WTC11 (cell line): ENCODE results near the gene EEFSEC. TPM values are rescaled to one million over a fixed set of nuclear protein-coding genes. Genes with fewer than 3 reads are reported as not detected.
A peak's percentile ranks its signal among the peaks of the same experiment; 100 is the strongest.

ENCODE experiments used
- ATAC-seq: fragments of 200-7000 bp; cut with Tn5 transposase; 2 replicates; pipeline ENCODE4 v1.10.0; 2021; ENCODE audit warnings: mild to moderate bottlenecking, moderate library complexity
- CTCF ChIA-PET: fragments of 300-600 bp; sonication (Branson Sonifier 250); formaldehyde crosslinking; loops from one replicate; lab custom pipeline; 2021; ENCODE audit warnings: antibody characterized with exemption; lab: Charles Lee
- POLR2A ChIA-PET: fragments of 350-600 bp; sonication (Branson Sonifier 250); formaldehyde crosslinking; loops from one replicate; lab custom pipeline; 2021; ENCODE audit warnings: antibody characterized with exemption; lab: Charles Lee
- DNase-seq: peaks from one replicate; pipeline ENCODE4 v3.0.0; 2021; ENCODE audit warnings: low spot score
- H3K27ac Mint-ChIP-seq: 2 replicates; pipeline ENCODE4 v1.8.0; 2021; ENCODE audit warnings: mixed read lengths
- H3K27me3 Mint-ChIP-seq: 2 replicates; pipeline ENCODE4 v1.8.0; 2021; ENCODE audit warnings: low read depth, mild to moderate bottlenecking, moderate library complexity, mixed read lengths
- H3K36me3 Mint-ChIP-seq: 2 replicates; pipeline ENCODE4 v1.8.0; 2021; ENCODE audit warnings: mixed read lengths
- H3K4me1 Mint-ChIP-seq: 2 replicates; pipeline ENCODE4 v1.8.0; 2022; ENCODE audit warnings: mixed read lengths
- H3K4me3 Mint-ChIP-seq: 2 replicates; pipeline ENCODE4 v1.8.0; 2021; ENCODE audit warnings: mild to moderate bottlenecking, moderate library complexity, mixed read lengths
- H3K9me3 Mint-ChIP-seq: 2 replicates; pipeline ENCODE4 v1.8.0; 2021; ENCODE audit warnings: mixed read lengths
- KAT7 ChIP-seq: sonication (generic); formaldehyde crosslinking; IDR thresholded peaks from 2 replicates; pipeline ENCODE4 v1.8.1; 2023; ENCODE audit warnings: missing genetic modification reagents, mild to moderate bottlenecking, borderline replicate concordance
- NFE2L1 ChIP-seq: sonication (generic); formaldehyde crosslinking; IDR thresholded peaks from 2 replicates; pipeline ENCODE4 v1.8.1; 2023; ENCODE audit warnings: missing genetic modification reagents
- NR3C1 ChIP-seq: sonication (generic); formaldehyde crosslinking; conservative IDR thresholded peaks from 2 replicates; pipeline ENCODE4 v1.8.1; 2023; ENCODE audit warnings: low read depth, mild to moderate bottlenecking, missing genetic modification reagents
- RELA ChIP-seq: sonication (generic); formaldehyde crosslinking; IDR thresholded peaks from 2 replicates; pipeline ENCODE4 v1.8.1; 2022; ENCODE audit warnings: missing genetic modification reagents, mild to moderate bottlenecking, borderline replicate concordance
- ZNF121 ChIP-seq: sonication (generic); formaldehyde crosslinking; IDR thresholded peaks from 2 replicates; pipeline ENCODE4 v1.8.0; 2023; ENCODE audit warnings: missing genetic modification reagents
- ZNF138 ChIP-seq: sonication (generic); formaldehyde crosslinking; conservative IDR thresholded peaks from 2 replicates; pipeline ENCODE4 v1.8.1; 2022; ENCODE audit warnings: mild to moderate bottlenecking, moderate library complexity, missing genetic modification reagents
- ZNF317 ChIP-seq: sonication (generic); formaldehyde crosslinking; IDR thresholded peaks from 2 replicates; pipeline ENCODE4 v1.8.1; 2023; ENCODE audit warnings: low read depth, mild to moderate bottlenecking, moderate library complexity, missing genetic modification reagents, borderline replicate concordance
- total RNA-seq: library from RNA; stranded (reverse); gene quantifications from 3 replicates; pipeline ENCODE4 v1.2.3, GENCODE V29; 2021
- TF ChIP-seq, protein P1 (sequence below): fragments of 250-450 bp; sonication (Bioruptor Pico); IDR thresholded peaks from 2 replicates; pipeline ENCODE4 v1.9.0; 2021; ENCODE audit warnings: mild to moderate bottlenecking
- TF ChIP-seq, protein P2 (sequence below): sonication (generic); formaldehyde crosslinking; IDR thresholded peaks from 2 replicates; pipeline ENCODE4 v1.8.1; 2023; ENCODE audit warnings: mild to moderate bottlenecking, missing genetic modification reagents
- TF ChIP-seq, protein P3 (sequence below): sonication (generic); formaldehyde crosslinking; IDR thresholded peaks from 2 replicates; pipeline ENCODE4 v1.8.1; 2022; ENCODE audit warnings: missing genetic modification reagents, borderline replicate concordance
- TF ChIP-seq, protein P4 (sequence below): fragments of 250-450 bp; sonication (Bioruptor Pico); IDR thresholded peaks from 2 replicates; pipeline ENCODE4 v1.8.0; 2021; ENCODE audit warnings: mild to moderate bottlenecking
- TF ChIP-seq, protein P5 (sequence below): sonication (generic); formaldehyde crosslinking; conservative IDR thresholded peaks from 2 replicates; pipeline ENCODE4 v1.8.1; 2022; ENCODE audit warnings: mild to moderate bottlenecking, missing genetic modification reagents
- TF ChIP-seq, protein P6 (sequence below): fragments of 250-450 bp; sonication (Bioruptor Pico); IDR thresholded peaks from 2 replicates; pipeline ENCODE4 v2.1.2; 2022; ENCODE audit warnings: mild to moderate bottlenecking, moderate library complexity
- TF ChIP-seq, protein P7 (sequence below): sonication (generic); formaldehyde crosslinking; IDR thresholded peaks from 2 replicates; pipeline ENCODE4 v1.8.1; 2023; ENCODE audit warnings: mild to moderate bottlenecking, missing genetic modification reagents

EEFSEC gene
- total RNA-seq, 1 experiment from 2014 or later: 13.7 TPM

DNA sequence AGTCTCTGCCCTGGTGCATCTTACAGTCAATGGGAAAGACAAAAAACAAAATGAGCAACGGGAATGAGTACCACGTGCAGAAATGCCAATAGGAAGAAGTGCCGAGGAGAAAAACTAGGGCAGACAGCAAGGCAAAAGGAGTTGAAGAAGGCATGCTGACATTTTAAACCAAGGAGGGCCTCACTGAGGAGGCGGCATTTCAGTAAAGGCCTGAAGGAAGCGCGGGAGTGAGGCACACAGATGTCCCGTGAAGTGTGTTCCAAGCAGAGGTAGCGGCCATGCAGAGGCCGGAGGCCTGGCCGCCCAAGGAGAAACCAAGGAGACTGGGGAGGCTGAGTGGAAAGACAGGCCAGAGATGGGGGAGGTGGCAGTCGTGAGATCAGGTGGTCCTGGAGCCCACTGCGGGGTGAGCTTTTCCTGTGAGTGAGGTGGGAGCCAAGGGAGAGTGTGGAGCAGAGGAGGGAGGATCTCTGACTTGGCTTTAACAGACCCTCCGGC is 278.6 kb downstream of the EEFSEC start:
- peaks cover 60% of the 10 kb centered on the region for H3K4me1 Mint-ChIP-seq
- H3K4me3 Mint-ChIP-seq: peak overlapping the region; percentile 75
- H3K27ac Mint-ChIP-seq: peak overlapping the region; percentile 13
- TF ChIP-seq, protein P1, sequence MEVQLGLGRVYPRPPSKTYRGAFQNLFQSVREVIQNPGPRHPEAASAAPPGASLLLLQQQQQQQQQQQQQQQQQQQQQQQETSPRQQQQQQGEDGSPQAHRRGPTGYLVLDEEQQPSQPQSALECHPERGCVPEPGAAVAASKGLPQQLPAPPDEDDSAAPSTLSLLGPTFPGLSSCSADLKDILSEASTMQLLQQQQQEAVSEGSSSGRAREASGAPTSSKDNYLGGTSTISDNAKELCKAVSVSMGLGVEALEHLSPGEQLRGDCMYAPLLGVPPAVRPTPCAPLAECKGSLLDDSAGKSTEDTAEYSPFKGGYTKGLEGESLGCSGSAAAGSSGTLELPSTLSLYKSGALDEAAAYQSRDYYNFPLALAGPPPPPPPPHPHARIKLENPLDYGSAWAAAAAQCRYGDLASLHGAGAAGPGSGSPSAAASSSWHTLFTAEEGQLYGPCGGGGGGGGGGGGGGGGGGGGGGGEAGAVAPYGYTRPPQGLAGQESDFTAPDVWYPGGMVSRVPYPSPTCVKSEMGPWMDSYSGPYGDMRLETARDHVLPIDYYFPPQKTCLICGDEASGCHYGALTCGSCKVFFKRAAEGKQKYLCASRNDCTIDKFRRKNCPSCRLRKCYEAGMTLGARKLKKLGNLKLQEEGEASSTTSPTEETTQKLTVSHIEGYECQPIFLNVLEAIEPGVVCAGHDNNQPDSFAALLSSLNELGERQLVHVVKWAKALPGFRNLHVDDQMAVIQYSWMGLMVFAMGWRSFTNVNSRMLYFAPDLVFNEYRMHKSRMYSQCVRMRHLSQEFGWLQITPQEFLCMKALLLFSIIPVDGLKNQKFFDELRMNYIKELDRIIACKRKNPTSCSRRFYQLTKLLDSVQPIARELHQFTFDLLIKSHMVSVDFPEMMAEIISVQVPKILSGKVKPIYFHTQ (CRISPR knock-in tag): no peak
- TF ChIP-seq, protein P2, sequence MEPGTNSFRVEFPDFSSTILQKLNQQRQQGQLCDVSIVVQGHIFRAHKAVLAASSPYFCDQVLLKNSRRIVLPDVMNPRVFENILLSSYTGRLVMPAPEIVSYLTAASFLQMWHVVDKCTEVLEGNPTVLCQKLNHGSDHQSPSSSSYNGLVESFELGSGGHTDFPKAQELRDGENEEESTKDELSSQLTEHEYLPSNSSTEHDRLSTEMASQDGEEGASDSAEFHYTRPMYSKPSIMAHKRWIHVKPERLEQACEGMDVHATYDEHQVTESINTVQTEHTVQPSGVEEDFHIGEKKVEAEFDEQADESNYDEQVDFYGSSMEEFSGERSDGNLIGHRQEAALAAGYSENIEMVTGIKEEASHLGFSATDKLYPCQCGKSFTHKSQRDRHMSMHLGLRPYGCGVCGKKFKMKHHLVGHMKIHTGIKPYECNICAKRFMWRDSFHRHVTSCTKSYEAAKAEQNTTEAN: no peak
- no peak for TF ChIP-seq ZNF317 (CRISPR knock-in tag)
- TF ChIP-seq NR3C1 (CRISPR knock-in tag): no peak
- TF ChIP-seq, protein P3, sequence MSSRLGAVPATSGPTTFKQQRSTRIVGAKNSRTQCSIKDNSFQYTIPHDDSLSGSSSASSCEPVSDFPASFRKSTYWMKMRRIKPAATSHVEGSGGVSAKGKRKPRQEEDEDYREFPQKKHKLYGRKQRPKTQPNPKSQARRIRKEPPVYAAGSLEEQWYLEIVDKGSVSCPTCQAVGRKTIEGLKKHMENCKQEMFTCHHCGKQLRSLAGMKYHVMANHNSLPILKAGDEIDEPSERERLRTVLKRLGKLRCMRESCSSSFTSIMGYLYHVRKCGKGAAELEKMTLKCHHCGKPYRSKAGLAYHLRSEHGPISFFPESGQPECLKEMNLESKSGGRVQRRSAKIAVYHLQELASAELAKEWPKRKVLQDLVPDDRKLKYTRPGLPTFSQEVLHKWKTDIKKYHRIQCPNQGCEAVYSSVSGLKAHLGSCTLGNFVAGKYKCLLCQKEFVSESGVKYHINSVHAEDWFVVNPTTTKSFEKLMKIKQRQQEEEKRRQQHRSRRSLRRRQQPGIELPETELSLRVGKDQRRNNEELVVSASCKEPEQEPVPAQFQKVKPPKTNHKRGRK (CRISPR knock-in tag): no peak
- TF ChIP-seq NFE2L1 (CRISPR knock-in tag): no peak
- TF ChIP-seq, protein P4, sequence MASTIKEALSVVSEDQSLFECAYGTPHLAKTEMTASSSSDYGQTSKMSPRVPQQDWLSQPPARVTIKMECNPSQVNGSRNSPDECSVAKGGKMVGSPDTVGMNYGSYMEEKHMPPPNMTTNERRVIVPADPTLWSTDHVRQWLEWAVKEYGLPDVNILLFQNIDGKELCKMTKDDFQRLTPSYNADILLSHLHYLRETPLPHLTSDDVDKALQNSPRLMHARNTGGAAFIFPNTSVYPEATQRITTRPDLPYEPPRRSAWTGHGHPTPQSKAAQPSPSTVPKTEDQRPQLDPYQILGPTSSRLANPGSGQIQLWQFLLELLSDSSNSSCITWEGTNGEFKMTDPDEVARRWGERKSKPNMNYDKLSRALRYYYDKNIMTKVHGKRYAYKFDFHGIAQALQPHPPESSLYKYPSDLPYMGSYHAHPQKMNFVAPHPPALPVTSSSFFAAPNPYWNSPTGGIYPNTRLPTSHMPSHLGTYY (CRISPR knock-in tag): no peak
- TF ChIP-seq, protein P5, sequence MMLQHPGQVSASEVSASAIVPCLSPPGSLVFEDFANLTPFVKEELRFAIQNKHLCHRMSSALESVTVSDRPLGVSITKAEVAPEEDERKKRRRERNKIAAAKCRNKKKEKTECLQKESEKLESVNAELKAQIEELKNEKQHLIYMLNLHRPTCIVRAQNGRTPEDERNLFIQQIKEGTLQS (CRISPR knock-in tag): no peak
- no peak for TF ChIP-seq ZNF121 (CRISPR knock-in tag)
- TF ChIP-seq KAT7 (CRISPR knock-in tag): no peak
- TF ChIP-seq, protein P6, sequence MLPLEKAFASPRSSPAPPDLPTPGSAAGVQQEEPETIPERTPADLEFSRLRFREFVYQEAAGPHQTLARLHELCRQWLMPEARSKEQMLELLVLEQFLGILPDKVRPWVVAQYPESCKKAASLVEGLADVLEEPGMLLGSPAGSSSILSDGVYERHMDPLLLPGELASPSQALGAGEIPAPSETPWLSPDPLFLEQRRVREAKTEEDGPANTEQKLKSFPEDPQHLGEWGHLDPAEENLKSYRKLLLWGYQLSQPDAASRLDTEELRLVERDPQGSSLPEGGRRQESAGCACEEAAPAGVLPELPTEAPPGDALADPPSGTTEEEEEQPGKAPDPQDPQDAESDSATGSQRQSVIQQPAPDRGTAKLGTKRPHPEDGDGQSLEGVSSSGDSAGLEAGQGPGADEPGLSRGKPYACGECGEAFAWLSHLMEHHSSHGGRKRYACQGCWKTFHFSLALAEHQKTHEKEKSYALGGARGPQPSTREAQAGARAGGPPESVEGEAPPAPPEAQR (CRISPR knock-in tag): no peak
- no peak for TF ChIP-seq ZNF138 (CRISPR knock-in tag)
- TF ChIP-seq, protein P7, sequence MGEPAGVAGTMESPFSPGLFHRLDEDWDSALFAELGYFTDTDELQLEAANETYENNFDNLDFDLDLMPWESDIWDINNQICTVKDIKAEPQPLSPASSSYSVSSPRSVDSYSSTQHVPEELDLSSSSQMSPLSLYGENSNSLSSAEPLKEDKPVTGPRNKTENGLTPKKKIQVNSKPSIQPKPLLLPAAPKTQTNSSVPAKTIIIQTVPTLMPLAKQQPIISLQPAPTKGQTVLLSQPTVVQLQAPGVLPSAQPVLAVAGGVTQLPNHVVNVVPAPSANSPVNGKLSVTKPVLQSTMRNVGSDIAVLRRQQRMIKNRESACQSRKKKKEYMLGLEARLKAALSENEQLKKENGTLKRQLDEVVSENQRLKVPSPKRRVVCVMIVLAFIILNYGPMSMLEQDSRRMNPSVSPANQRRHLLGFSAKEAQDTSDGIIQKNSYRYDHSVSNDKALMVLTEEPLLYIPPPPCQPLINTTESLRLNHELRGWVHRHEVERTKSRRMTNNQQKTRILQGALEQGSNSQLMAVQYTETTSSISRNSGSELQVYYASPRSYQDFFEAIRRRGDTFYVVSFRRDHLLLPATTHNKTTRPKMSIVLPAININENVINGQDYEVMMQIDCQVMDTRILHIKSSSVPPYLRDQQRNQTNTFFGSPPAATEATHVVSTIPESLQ (CRISPR knock-in tag): no peak
- no peak for TF ChIP-seq RELA
- ChIA-PET POLR2A (interaction anchor here (0.5 to 1.4 kb wide), 3 partner anchors 49 to 475 kb away, joined by 3 read pairs; no protein-coding TSS in a partner anchor), CTCF (no interaction called here)
- no peak for ATAC-seq
- no peaks in the 10 kb centered on the region for H3K9me3 Mint-ChIP-seq
- no peaks in the 10 kb centered on the region for H3K36me3 Mint-ChIP-seq
- peaks cover 81% of the 10 kb centered on the region for H3K27me3 Mint-ChIP-seq
- no peak for DNase-seq
